Liver (tissue), 3 donors: ENCODE measurements around the gene RPL7L1.

Source experiments
- ATF3 ChIP-seq: IDR thresholded peaks from 2 replicates; pipeline ENCODE4 v1.6.1; 2016; ENCODE audit warnings: antibody characterized with exemption
- CTCF ChIP-seq: fragments of 150-350 bp; IDR thresholded peaks from 2 replicates; pipeline ENCODE4 v1.5.1; 2017; ENCODE audit warnings: improper control_type of control experiment, low read depth, low read length; ENCODE audit not compliant: missing input control
- EGR1 ChIP-seq, 2 donors: IDR thresholded peaks; 2 replicates each; pipeline ENCODE4 v1.6.1; 2016 to 2018; ENCODE audit warnings: antibody characterized with exemption in 2 of 2, low read depth in 2 of 2
- HNF4A ChIP-seq, 2 donors: conservative IDR thresholded peaks; 2 replicates each; pipeline ENCODE4 v1.6.1; 2016; ENCODE audit warnings: antibody characterized with exemption in 2 of 2, mild to moderate bottlenecking in 2 of 2
- HNF4G ChIP-seq: IDR thresholded peaks from 2 replicates; pipeline ENCODE4 v1.6.1; 2016; ENCODE audit warnings: antibody characterized with exemption
- MAX ChIP-seq: IDR thresholded peaks from 2 replicates; pipeline ENCODE4 v1.6.1; 2016; ENCODE audit warnings: antibody characterized with exemption
- RAD21 ChIP-seq, 2 donors: IDR thresholded peaks; 2 replicates each; pipeline ENCODE4 v1.6.1; 2016; ENCODE audit warnings: antibody characterized with exemption in 2 of 2, mild to moderate bottlenecking in 2 of 2
- REST ChIP-seq: IDR thresholded peaks from 2 replicates; pipeline ENCODE4 v1.6.1; 2016; ENCODE audit warnings: antibody characterized with exemption, mild to moderate bottlenecking
- SP1 ChIP-seq: IDR thresholded peaks from 2 replicates; pipeline ENCODE4 v1.6.1; 2018; ENCODE audit warnings: antibody characterized with exemption, mild to moderate bottlenecking
- TAF1 ChIP-seq: conservative IDR thresholded peaks from 2 replicates; pipeline ENCODE4 v1.6.1; 2016; ENCODE audit warnings: antibody characterized with exemption, mild to moderate bottlenecking
- YY1 ChIP-seq: IDR thresholded peaks from 2 replicates; pipeline ENCODE4 v1.6.1; 2016; ENCODE audit warnings: antibody characterized with exemption, mild to moderate bottlenecking
- ZBTB33 ChIP-seq: IDR thresholded peaks from 2 replicates; pipeline ENCODE4 v1.6.1; 2016; ENCODE audit warnings: antibody characterized with exemption
- donor health status: healthy.
- donor health status: healthy.

GRCh38 chr6:42921801-42922200 lies 42.4 kb downstream of the RPL7L1 start:
- no peak for TF ChIP-seq CTCF
- TF ChIP-seq TAF1, result no peak
- no peak for TF ChIP-seq YY1
- no peak for TF ChIP-seq ZBTB33
- TF ChIP-seq MAX, result no peak
- no peak for TF ChIP-seq ATF3
- TF ChIP-seq SP1, result no peak
- no peak for TF ChIP-seq RAD21 (IDR thresholded peaks at IDR 0.05)
- no peak for TF ChIP-seq EGR1 (IDR thresholded peaks at IDR 0.05; ENCODE audit: low read depth in 2 of 2)
- no peak for TF ChIP-seq HNF4G
- no peak for TF ChIP-seq REST
- TF ChIP-seq HNF4A (conservative IDR thresholded peaks at IDR 0.05), result no peak
